HEK293 (cell line): Measurements from ENCODE around the gene NOL4.

Source experiments
- CTCF ChIP-seq: fragments of 450-650 bp; formaldehyde crosslinking; IDR thresholded peaks from 2 replicates; pipeline ENCODE4 v1.5.1; 2016; ENCODE audit warnings: missing biosample characterization, missing genetic modification characterization
- HOXD13 ChIP-seq: sonication (generic); formaldehyde crosslinking; IDR thresholded peaks from 2 replicates; pipeline ENCODE4 v1.8.0; 2022; ENCODE audit warnings: missing genetic modification reagents, borderline replicate concordance
- PATZ1 ChIP-seq: fragments of 450-650 bp; formaldehyde crosslinking; IDR thresholded peaks from 2 replicates; pipeline ENCODE4 v1.5.1; 2016; ENCODE audit warnings: missing biosample characterization, missing genetic modification characterization
- PRDM10 ChIP-seq: fragments of 450-650 bp; formaldehyde crosslinking; IDR thresholded peaks from 2 replicates; pipeline ENCODE4 v1.5.1; 2016; ENCODE audit warnings: missing biosample characterization, missing genetic modification characterization
- TCF7L2 ChIP-seq: IDR thresholded peaks from 2 replicates; pipeline ENCODE4 v1.6.1; 2011; ENCODE audit warnings: low read depth, mild to moderate bottlenecking, inconsistent platforms, low read length, moderate library complexity, borderline replicate concordance
- YY2 ChIP-seq: fragments of 450-650 bp; formaldehyde crosslinking; IDR thresholded peaks from 2 replicates; pipeline ENCODE4 v1.5.1; 2016; ENCODE audit warnings: missing biosample characterization, missing genetic modification characterization
- ZBTB26 ChIP-seq: fragments of 450-650 bp; formaldehyde crosslinking; optimal IDR thresholded peaks from 2 replicates; pipeline ENCODE3; 2016; ENCODE audit warnings: missing biosample characterization, mild to moderate bottlenecking, missing genetic modification characterization
- ZFP3 ChIP-seq: fragments of 450-650 bp; formaldehyde crosslinking; IDR thresholded peaks from 2 replicates; pipeline ENCODE4 v1.5.1; 2016; ENCODE audit warnings: low read depth, missing biosample characterization, missing genetic modification characterization
- ZNF10 ChIP-seq: fragments of 450-650 bp; formaldehyde crosslinking; IDR thresholded peaks from 2 replicates; pipeline ENCODE4 v1.5.1; 2017; ENCODE audit warnings: missing biosample characterization, missing genetic modification characterization
- ZNF140 ChIP-seq: fragments of 450-650 bp; formaldehyde crosslinking; IDR thresholded peaks from 2 replicates; pipeline ENCODE4 v1.5.1; 2016; ENCODE audit warnings: missing biosample characterization, missing genetic modification characterization
- ZNF169 ChIP-seq: fragments of 450-650 bp; formaldehyde crosslinking; IDR thresholded peaks from 2 replicates; pipeline ENCODE4 v1.5.1; 2016; ENCODE audit warnings: missing biosample characterization, missing genetic modification characterization
- ZNF404 ChIP-seq: fragments of 450-650 bp; formaldehyde crosslinking; IDR thresholded peaks from 2 replicates; pipeline ENCODE4 v1.5.1; 2017; ENCODE audit warnings: missing biosample characterization, missing genetic modification characterization
- ZNF426 ChIP-seq: fragments of 450-650 bp; formaldehyde crosslinking; IDR thresholded peaks from 2 replicates; pipeline ENCODE4 v1.5.1; 2017; ENCODE audit warnings: missing biosample characterization, missing genetic modification characterization, mild to moderate bottlenecking, inconsistent platforms, moderate library complexity
- ZNF510 ChIP-seq: fragments of 450-650 bp; formaldehyde crosslinking; IDR thresholded peaks from 2 replicates; pipeline ENCODE4 v1.5.1; 2018; ENCODE audit warnings: mild to moderate bottlenecking, missing genetic modification characterization, missing biosample characterization; ENCODE audit not compliant: insufficient replicate concordance
- ZNF555 ChIP-seq: fragments of 450-650 bp; formaldehyde crosslinking; conservative IDR thresholded peaks from 2 replicates; pipeline ENCODE4 v1.5.1; 2017; ENCODE audit warnings: missing biosample characterization, mild to moderate bottlenecking, missing genetic modification characterization, inconsistent platforms
- ZNF600 ChIP-seq: fragments of 450-650 bp; formaldehyde crosslinking; IDR thresholded peaks from 2 replicates; pipeline ENCODE4 v1.5.1; 2016; ENCODE audit warnings: missing biosample characterization, missing genetic modification characterization
- ZNF623 ChIP-seq: fragments of 450-650 bp; formaldehyde crosslinking; IDR thresholded peaks from 2 replicates; pipeline ENCODE4 v1.5.1; 2016; ENCODE audit warnings: missing biosample characterization, missing genetic modification characterization
- ZNF629 ChIP-seq: fragments of 450-650 bp; formaldehyde crosslinking; IDR thresholded peaks from 2 replicates; pipeline ENCODE4 v1.5.1; 2017; ENCODE audit warnings: missing biosample characterization, missing genetic modification characterization
- ZNF664 ChIP-seq: fragments of 450-650 bp; formaldehyde crosslinking; IDR thresholded peaks from 2 replicates; pipeline ENCODE4 v1.5.1; 2016; ENCODE audit warnings: missing biosample characterization, missing genetic modification characterization
- ZNF768 ChIP-seq: fragments of 450-650 bp; formaldehyde crosslinking; IDR thresholded peaks from 2 replicates; pipeline ENCODE4 v1.5.1; 2018; ENCODE audit warnings: missing biosample characterization, mild to moderate bottlenecking, missing genetic modification characterization
- ZNF837 ChIP-seq: fragments of 450-650 bp; formaldehyde crosslinking; IDR thresholded peaks from 2 replicates; pipeline ENCODE4 v1.5.1; 2016; ENCODE audit warnings: missing biosample characterization, missing genetic modification characterization
- TF ChIP-seq, protein P1 (sequence below): IDR thresholded peaks from 2 replicates; pipeline ENCODE4 v1.6.1; 2011; ENCODE audit warnings: mild to moderate bottlenecking, low read depth, low read length, borderline replicate concordance
- TF ChIP-seq, protein P2 (sequence below): fragments of 450-650 bp; formaldehyde crosslinking; IDR thresholded peaks from 2 replicates; pipeline ENCODE4 v1.5.1; 2017; ENCODE audit warnings: missing biosample characterization, missing genetic modification characterization

NOL4 gene

GRCh38 chr18:34223164-34223892, 1.4 kb downstream of the NOL4 start (continued):
- TF ChIP-seq PRDM10 (tag by site-specific recombination) (0 out of 2 replicates have a peak, but pooled peaks have one; percentile 13), ZNF10 (tag by site-specific recombination) (no peak), PATZ1 (tag by site-specific recombination) (no peak), ZNF140 (tag by site-specific recombination) (no peak), ZNF555 (tag by site-specific recombination) (no peak), ZNF510 (no peak), ZNF169 (tag by site-specific recombination) (no peak), ZBTB26 (tag by site-specific recombination) (peak; percentile 76), CTCF (tag by site-specific recombination) (0 out of 2 replicates have a peak, but pooled peaks have one; percentile 17), ZNF404 (tag by site-specific recombination) (no peak), ZNF600 (tag by site-specific recombination) (no peak), ZNF623 (tag by site-specific recombination) (no peak), ZNF837 (tag by site-specific recombination) (no peak), ZFP3 (tag by site-specific recombination) (no peak), TCF7L2 (peak; percentile 13; the same call in 1 of the 2 replicates), ZNF629 (no peak), YY2 (no peak), HOXD13 (CRISPR knock-in tag) (no peak), ZNF664 (tag by site-specific recombination) (no peak), ZNF426 (tag by site-specific recombination) (no peak), ZNF768 (tag by site-specific recombination) (no peak)
- TF ChIP-seq, protein P1, sequence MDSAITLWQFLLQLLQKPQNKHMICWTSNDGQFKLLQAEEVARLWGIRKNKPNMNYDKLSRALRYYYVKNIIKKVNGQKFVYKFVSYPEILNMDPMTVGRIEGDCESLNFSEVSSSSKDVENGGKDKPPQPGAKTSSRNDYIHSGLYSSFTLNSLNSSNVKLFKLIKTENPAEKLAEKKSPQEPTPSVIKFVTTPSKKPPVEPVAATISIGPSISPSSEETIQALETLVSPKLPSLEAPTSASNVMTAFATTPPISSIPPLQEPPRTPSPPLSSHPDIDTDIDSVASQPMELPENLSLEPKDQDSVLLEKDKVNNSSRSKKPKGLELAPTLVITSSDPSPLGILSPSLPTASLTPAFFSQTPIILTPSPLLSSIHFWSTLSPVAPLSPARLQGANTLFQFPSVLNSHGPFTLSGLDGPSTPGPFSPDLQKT: no peak
- TF ChIP-seq, protein P2, sequence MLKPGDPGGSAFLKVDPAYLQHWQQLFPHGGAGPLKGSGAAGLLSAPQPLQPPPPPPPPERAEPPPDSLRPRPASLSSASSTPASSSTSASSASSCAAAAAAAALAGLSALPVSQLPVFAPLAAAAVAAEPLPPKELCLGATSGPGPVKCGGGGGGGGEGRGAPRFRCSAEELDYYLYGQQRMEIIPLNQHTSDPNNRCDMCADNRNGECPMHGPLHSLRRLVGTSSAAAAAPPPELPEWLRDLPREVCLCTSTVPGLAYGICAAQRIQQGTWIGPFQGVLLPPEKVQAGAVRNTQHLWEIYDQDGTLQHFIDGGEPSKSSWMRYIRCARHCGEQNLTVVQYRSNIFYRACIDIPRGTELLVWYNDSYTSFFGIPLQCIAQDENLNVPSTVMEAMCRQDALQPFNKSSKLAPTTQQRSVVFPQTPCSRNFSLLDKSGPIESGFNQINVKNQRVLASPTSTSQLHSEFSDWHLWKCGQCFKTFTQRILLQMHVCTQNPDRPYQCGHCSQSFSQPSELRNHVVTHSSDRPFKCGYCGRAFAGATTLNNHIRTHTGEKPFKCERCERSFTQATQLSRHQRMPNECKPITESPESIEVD: no peak
